Stimulated activated CD4-positive, alpha-beta T cell treated with anti-CD3 and anti-CD28 coated beads, Interleukin-1b, Interleukin-23, amount 100 ng/mL, for 1 hour (primary cell): ENCODE measurements around the gene NEO1.

ENCODE experiments used
- DNase-seq, 2 donors: peaks; one replicate each; pipeline ENCODE4 v3.0.0-alpha.2; 2020; ENCODE audit warnings: low read depth in 2 of 2

NEO1 gene

GRCh38 chr15:73303636-73304035 lies 251.4 kb downstream of the NEO1 start:
- DNase-seq: no peak

GRCh38 chr15:73305331-73306211 lies 253.3 kb downstream of the NEO1 start:
- DNase-seq: no peak

DNA sequence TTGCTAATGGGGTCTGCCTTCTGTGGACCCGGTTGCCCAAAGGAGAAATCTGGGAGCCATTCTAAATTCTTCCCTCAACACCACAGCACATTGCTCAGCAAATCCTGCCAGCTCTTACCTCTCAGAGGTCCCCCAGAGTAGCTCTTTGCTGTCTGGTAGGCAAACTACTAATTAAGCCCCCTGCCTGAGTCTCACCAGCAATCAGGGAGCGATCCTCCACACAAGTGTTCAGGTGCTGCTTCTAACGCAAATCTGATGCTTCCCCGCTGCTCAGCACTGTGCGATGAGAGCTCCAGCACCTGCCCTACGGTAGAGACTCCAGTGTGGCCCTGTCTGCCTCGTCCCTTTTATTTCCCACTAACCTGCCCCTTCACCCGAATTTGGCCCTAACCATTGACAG lies 256.0 kb downstream of the NEO1 start:
- no peak for DNase-seq

GRCh38 chr15:73313861-73314260 lies 261.6 kb downstream of the NEO1 start:
- DNase-seq: no peak

DNA sequence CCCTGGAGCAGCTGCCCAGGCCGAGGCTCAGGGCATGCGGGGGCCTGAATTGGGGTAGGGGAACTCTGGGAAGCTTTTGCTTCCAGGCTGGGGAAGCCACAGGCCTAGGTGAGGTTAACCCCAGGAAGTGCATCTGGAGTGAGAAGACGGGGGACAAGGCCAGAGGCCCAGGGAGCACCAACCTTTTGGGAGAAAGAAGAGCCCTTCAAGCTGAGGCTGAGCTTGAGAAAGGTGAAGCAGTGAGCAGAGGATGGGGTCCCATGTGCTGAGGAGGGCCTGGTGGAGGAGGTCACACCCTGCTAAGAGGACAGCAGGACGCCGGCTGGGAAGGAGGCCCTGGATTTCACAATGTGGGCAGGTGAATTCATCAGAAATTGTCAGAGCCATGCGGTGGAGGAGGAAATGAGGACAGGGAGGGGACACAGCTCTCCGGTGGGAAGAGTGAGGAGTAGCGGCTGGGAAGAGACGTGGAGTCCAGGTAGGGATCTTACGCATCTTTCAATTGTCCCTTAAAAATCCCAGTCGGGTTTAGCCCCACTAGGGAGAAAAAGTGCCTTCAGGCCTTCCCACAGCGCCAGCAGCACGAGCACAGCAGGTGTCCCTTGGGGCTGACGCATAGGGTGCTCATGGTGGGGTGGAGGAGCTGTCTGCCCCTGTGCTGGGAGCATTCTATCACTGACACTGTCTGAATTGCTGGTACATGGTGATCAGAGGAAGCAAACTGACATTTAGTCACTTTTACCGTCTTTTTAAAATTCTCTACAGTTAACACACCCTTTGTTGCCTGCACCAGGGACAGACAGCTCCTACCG lies 265.6 kb downstream of the NEO1 start:
- no peak for DNase-seq

DNA sequence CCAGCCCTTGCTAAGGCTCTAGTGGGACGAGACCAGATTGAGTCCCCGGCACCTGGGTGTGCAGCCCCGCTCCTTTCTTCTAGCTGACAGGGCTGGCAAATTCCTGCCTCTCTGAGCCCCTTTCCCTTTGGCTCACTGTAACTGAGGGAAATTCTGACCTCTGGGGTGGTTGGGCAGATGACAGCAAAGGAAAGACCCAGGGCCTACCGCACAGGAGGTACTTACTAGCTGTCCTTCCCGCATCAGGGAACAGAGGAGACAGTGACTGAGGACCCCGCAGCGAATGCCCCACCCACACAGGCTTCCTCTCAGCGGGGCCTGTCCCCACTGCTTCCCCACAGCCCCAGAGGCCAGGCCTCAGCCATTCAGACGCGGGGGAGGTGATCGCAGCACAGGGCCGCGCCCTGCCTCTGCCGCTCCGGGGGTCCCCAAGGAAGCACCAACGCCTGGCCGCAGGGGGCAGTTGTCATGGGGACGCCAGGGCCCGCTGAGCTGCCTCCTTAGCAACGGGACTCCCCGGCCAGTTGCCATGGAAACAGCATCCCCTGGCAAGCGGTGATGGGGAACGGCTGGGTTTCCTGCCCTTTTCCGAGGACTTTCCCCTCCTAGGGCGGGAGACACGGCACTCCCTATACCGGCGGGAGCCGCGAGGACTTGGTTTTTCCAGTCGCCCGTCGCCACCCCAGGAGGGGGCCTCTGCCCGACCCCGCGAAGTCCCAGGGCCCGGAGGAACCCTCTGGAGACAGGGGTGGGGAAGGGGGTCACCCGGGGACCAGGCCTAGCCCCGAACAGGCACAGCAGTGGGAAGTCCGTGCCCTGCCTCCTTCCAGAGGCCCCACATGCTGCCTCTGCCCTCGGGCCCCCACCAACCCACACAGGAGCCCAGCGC lies 266.4 kb downstream of the NEO1 start:
- DNase-seq: no peak

DNA sequence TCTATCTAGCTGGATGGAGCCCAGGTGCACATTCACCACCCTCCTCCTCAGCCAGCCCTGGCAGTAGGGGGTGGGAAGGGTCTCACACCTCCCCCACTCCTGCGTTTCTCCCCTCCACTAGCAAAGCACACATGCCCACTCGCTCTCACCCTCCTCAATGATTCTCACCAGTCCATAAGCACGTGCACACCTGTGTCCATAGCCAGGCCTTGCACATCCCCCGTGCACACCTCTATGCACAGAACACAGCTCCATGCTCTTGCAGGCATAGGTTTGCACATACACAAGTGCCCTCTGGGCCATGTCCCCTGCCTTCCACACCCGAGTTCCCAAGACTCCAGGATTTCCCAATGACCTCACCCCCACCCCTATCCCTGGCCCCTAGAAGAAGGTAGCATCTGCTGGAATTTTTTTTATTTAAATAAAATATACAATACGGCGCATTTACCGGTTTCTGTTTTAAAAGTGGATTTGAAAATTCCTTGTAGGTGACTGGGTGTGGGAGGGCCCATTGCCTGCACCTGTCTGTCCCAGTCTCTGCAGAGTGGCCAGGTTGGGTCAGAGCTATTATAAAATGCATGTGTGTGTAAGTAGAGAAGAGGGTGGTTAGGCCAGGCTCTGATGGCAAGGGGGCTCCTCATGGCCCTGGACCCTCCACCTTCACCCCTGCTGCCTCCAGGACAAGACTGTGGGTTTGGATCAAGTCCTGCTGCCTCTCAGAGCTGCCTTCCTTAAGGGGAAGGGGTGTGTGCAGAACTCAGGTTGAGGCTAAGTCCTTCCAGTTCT lies 267.4 kb downstream of the NEO1 start:
- DNase-seq: no peak

DNA sequence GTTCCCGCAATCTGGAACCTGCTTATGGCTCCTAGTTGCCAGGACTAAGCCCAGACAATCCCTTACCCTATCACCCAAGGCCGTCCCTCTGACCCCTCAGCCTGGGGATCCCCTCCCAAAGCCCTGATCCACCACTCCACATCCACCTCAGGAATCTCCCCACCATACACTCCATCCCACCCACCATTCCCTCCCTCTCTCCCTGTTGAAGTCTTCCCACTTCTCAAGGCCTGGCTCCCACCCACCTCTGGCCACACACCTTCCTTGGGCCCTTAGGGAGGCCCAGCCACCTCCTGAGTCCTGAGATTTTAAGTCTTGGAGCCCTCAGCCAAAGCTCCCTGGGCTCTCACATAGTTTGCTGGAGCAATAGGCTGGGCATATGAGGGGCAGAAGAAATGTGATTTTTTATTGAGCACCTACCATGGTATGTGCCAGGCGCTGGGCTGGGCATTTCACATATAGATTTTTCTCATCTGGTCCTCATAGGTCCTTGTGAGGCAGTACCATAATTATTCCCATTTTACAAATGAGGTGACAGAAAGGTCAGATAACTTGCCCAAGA lies 268.4 kb downstream of the NEO1 start:
- no peak for DNase-seq

- DNase-seq: no peak
Observed at GRCh38 chr15:73321496-73322450, 269.5 kb downstream of the NEO1 start.

DNA sequence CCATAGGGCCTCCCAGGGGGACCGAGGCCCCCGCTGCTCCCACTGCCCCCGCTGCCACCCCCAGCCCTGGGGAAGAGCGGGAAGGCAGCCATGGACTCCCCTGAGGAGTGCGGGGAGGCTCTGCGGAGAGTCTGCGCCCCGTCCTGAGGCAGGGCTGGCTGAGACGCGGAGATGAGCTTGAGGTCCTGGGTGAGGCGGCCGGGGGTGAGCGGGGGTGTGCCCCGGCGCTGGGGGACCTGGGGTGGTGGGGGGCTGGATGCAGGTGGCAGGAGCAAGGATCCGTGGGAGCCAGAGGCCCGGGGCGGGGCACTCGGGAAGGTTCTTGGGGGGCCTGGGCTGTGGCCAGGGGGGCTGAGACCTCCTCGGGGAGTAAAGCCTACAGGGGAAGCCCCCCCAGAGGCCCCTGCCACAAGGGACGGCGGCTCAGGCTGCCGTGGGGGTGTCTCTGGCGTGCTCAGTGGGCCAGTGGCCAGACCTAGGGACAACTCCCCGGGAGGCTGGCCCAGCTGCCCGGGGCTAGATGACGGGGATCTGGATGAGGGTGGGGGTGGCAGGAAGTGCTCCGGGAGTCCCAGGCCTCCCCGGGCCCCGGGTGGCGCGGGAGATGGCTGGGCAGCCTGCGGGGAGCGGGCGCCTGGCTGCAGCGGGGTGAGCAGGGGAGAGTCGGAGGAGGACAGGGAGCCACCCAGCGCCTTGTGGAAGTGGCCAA lies 270.6 kb downstream of the NEO1 start:
- no peak for DNase-seq

DNA sequence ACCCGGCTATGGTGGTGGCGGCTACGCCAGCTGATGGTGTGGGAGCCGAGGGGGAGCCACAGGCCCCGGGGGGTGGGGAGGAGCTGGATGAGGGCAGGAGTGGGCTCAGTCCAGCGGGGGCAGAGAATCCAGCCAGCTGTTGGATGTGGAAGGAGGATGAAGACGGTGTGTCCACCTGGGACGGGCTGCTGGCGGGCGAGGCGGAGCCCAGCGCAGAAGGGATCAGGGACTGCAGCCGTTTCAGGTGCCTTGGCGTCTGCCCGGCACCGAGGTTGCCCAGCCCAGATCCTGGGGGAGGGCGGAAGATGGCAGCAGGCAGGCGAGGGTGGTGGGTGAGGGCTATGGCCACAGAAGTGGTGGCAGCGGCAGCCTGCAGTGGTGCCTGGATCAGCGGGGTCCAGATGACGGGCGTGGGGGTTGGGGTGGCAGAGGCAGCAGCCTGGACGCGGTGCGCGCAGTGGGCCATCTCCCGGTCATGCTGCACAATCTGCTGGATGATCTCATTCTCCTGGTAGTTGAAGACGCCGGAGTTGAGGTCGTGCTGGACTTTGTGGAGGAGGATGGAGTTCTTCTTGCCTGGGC lies 271.2 kb downstream of the NEO1 start:
- no peak for DNase-seq

- DNase-seq: no peak
Observed at GRCh38 chr15:73323956-73324355, 271.7 kb downstream of the NEO1 start.

DNA sequence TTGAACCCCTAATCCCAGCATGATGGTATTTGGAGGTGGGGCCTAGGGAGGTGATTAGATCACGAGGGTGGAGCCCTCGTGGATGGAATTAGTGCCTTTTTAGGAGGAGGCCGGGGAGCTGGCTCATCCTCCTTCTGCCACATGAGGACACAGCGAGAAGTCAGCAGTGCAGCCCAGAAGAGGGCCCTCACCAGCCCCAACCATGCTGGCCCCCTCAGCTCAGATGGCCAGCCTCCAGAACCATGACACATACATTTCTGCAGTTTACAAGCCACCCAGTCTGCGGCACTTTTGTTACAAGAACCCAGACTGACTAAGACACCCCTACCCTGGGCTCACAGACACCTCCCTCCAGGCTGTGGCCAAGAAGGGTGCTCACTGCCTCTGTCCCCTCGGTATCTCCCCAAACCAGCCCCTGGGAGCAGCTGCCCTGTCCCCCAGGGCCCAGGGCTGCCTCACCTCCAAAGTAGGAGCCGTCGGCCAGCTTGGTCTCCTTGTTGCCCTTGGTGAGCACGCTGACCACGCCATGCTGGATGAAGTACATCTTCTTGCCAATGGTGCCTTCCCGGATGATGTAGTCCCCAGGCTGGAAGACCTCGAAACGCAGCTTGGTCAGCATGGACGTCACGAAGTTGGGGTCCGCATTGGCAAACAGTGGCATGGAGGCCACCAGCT lies 272.4 kb downstream of the NEO1 start:
- no peak for DNase-seq

DNA sequence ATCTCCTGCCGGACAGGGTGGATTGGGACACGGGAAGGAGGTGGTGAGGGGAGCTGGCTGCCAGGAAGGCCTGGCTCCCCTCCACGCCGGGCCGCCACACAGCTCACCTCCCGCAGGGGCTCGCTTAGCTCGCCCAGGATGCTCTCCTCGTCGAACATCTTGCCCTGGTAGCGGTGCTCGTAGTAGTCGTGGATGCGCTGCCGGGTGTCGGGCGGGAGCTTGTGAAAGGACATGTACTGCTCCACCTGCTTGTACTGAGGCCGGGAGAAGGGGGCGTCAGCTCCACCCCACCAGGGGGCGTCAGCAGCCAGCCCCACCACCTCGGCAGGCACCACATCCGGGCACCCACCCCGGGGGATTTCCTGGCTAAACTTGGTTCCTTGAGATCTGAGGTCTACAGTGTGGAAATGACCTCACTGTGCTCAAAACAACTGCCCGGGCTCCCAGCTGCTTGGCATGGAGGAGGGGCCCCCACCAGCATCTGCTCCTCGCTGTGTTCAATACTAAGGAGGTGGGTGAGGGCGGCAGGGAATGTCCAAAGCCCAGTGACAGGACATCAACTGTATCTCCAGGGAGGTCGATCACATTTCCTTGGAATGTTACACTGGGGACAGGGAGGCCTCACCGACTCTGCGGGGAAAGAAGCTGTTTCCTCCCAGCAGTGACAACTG lies 273.1 kb downstream of the NEO1 start:
- DNase-seq: no peak

DNA sequence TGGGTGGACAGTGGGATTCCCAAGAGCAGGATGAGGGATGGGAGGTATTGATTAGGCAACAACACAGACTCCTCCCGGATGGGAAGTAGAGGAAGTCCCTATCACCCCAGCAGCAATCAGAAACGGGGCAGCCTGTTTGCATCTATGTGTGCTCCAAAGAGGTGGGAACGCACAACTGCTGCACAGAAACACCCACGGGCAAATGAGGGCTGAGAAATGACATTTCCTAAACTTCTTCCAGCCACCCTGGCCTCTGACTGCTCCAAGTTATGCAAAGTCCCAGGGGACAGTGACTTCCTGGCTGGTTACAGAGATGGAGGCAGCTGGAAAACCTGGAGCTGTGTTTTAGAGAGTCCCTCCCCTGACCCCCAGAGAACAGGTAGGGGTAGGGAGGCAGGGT lies 273.9 kb downstream of the NEO1 start:
- no peak for DNase-seq

- no peak for DNase-seq
Observed at GRCh38 chr15:73328149-73328820, 276.0 kb downstream of the NEO1 start.

GRCh38 chr15:73328981-73329380 lies 276.7 kb downstream of the NEO1 start:
- DNase-seq: no peak
